Uterus (tissue), 4 donors: ENCODE measurements around the gene NAP1L2. TPM values are rescaled to one million over a fixed set of nuclear protein-coding genes. Genes with fewer than 3 reads are reported as not detected.
A peak's percentile ranks its signal among the peaks of the same experiment; 100 is the strongest.

Experiments
- DNase-seq, 2 donors: peaks; one replicate each; pipeline ENCODE4 v3.0.0-alpha.2; 2019 to 2020
- H3K27ac ChIP-seq, 2 donors: fragments of 200-600 bp; sonication (generic); 1 replicate in 1 of 2; 2 replicates in 1 of 2; pipeline ENCODE4 v1.5.1; 2016 to 2018
- H3K27me3 ChIP-seq, 2 donors: fragments of 200-600 bp; sonication (generic); one replicate each; pipeline ENCODE4 v1.5.1; 2018 to 2019; ENCODE audit warnings: control low read depth in 1 of 2
- H3K36me3 ChIP-seq, 2 donors: fragments of 200-600 bp; sonication (generic); one replicate each; pipeline ENCODE4 v1.5.1; 2019; ENCODE audit warnings: control low read depth in 1 of 2
- H3K4me1 ChIP-seq, 2 donors: fragments of 200-600 bp; sonication (generic); one replicate each; pipeline ENCODE4 v1.5.1; 2018 to 2019; ENCODE audit warnings: control low read depth in 1 of 2
- H3K4me3 ChIP-seq, 2 donors: fragments of 200-600 bp; sonication (generic); 1 replicate in 1 of 2; 2 replicates in 1 of 2; pipeline ENCODE4 v1.5.1; 2018 to 2019; ENCODE audit warnings: mild to moderate bottlenecking in 1 of 2
- H3K9me3 ChIP-seq, 2 donors: fragments of 200-600 bp; sonication (generic); one replicate each; pipeline ENCODE4 v1.5.1; 2019; ENCODE audit warnings: control low read depth in 1 of 2
- POLR2A ChIP-seq, 2 donors: fragments of 450-650 bp; IDR thresholded peaks; one replicate each; pipeline ENCODE4 v1.6.1; 2016; ENCODE audit warnings: antibody characterized with exemption in 2 of 2, mild to moderate bottlenecking in 1 of 2, moderate library complexity in 1 of 2
- intact Hi-C: fragments of 100-400 bp; cut with DNase I; formaldehyde crosslinking; loops from one replicate; pipeline ENCODE4 v1.15.1; 2023; ENCODE audit warnings: low total_unique reads
- total RNA-seq, 4 donors: library from RNA; depleted of rRNA in 3 of 4; stranded (reverse); fragments of >200 nt in 3 of 4; gene quantifications; one replicate each; pipeline versions ENCODE4 v1.1.0 to v1.2.4, GENCODE V29; 2014 to 2023
- TF ChIP-seq, protein P1 (sequence below), 4 experiments: fragments of 200-600 bp in 2 of 4; fragments of 450-650 bp in 2 of 4; sonication (generic) in 2 of 4; IDR thresholded peaks; one replicate each; pipeline ENCODE4 v1.5.1; 2016 to 2019; ENCODE audit warnings: antibody characterized with exemption in 4 of 4, mild to moderate bottlenecking in 2 of 4, moderate library complexity in 1 of 4
- donor health status: DM: yes; HTN: yes; CAD: no.

The NAP1L2 gene, protein sequence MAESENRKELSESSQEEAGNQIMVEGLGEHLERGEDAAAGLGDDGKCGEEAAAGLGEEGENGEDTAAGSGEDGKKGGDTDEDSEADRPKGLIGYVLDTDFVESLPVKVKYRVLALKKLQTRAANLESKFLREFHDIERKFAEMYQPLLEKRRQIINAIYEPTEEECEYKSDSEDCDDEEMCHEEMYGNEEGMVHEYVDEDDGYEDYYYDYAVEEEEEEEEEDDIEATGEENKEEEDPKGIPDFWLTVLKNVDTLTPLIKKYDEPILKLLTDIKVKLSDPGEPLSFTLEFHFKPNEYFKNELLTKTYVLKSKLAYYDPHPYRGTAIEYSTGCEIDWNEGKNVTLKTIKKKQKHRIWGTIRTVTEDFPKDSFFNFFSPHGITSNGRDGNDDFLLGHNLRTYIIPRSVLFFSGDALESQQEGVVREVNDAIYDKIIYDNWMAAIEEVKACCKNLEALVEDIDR
- total RNA-seq = 10 to 100 TPM in 3 of 4 donors, 1 to 10 TPM in 1; 9.3 to 14.6 (median 12.4) TPM

DNA sequence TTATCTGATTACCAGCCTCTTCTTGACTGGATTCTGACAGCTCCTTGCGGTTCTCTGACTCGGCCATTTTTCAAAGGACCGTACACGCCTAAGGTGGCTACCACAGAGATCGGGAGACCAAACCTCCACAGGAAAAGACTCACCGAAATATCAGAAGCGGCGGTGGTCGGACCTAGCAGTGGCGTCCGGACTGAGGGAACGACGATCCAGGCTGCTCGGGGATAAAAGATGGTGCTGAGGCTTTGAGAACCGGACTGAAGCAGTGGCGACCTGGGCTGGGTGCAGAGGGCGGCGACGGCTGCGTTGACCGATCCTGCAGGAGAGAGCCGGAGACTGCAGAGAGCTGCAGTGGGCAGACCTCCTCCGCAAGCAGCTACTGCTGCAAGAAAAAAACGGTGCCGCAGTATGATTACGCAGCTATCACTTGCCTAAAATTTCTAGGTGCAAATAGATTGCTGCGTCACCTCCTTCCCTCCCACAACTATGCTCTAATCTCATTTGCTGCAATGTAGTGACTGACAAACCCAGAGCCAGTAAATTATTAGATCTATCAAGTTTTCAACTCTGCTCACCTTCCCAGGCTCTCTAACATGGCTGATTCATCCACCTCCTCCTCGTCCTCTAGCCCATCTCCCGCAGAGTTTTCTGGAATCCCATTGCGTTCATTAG, at the start of gene NAP1L2:
Gene NAP1L2 (minus strand): TSS at position 426 of the 669 bp plus-strand sequence. CDS start 359 bp downstream, at position 67.
- intact Hi-C loops = no loop called here
- Histone ChIP-seq H3K27me3 (no peaks in the 10 kb centered on the region), H3K4me3 (peak within 1 kb of the TSS; percentile 24 to 39), H3K4me1 (no peaks in the 10 kb centered on the region), H3K36me3 (no peaks in the 10 kb centered on the region), H3K9me3 (no peaks in the 10 kb centered on the region), H3K27ac (peak within 1 kb of the TSS; percentile 36 to 74)
- peak; percentile 41 to 45 for DNase-seq
- TF ChIP-seq, protein P1, sequence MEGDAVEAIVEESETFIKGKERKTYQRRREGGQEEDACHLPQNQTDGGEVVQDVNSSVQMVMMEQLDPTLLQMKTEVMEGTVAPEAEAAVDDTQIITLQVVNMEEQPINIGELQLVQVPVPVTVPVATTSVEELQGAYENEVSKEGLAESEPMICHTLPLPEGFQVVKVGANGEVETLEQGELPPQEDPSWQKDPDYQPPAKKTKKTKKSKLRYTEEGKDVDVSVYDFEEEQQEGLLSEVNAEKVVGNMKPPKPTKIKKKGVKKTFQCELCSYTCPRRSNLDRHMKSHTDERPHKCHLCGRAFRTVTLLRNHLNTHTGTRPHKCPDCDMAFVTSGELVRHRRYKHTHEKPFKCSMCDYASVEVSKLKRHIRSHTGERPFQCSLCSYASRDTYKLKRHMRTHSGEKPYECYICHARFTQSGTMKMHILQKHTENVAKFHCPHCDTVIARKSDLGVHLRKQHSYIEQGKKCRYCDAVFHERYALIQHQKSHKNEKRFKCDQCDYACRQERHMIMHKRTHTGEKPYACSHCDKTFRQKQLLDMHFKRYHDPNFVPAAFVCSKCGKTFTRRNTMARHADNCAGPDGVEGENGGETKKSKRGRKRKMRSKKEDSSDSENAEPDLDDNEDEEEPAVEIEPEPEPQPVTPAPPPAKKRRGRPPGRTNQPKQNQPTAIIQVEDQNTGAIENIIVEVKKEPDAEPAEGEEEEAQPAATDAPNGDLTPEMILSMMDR (IDR thresholded peaks at IDR 0.05) = no peak
- peak; percentile 27 to 57 for TF ChIP-seq POLR2A (IDR thresholded peaks at IDR 0.05)

DNA sequence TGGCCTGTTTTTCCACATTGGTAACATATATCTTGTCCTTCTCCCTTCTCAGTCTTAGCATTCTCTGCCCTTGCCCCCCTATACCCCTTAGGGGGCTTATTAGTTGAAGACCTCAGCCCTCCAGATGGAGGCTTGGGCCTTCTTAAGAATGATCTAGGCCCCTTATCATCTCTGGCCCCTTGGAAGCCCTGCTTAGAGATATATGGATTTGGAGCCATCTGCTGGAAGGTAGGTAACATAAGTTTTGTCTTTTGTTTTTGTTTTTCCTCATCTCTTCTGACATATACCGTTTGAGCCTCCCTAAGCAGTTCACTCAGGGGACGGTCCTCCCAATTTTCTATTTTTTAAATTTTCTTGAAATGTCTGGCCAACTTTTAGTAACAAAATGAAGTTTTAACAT, 48.3 kb upstream of the NAP1L2 start:
- Histone ChIP-seq H3K4me1 (no peaks in the 10 kb centered on the region), H3K27ac (no peak overlapping the region), H3K4me3 (no peak overlapping the region), H3K9me3 (no peaks in the 10 kb centered on the region), H3K27me3 (peaks cover 0 to 5% of the 10 kb centered on the region in 2 donors), H3K36me3 (no peaks in the 10 kb centered on the region)
- no peak for DNase-seq
- TF ChIP-seq, protein P1 (IDR thresholded peaks at IDR 0.05) = no peak
- no peak for TF ChIP-seq POLR2A (IDR thresholded peaks at IDR 0.05)
- intact Hi-C loops = no loop called here

DNA sequence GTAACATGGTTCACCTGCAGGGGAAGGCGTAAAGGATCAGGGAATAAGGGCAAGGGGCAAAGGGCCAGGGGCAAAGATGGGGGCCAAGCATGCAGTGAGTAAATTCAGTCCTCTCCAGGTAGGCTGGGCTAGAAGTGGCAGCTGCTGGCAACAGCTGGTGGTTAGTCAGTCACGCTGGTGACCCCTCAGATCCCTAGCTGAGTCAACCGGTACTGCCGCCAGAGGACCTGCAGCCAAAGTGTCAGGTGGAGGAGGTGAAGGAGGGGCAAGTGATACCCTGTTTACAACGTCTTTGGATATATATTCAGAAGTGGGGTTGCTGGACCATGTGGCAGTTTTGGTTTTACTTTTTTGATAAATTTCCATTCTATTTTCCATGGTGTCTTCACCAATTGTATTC, 24.6 kb upstream of the NAP1L2 start:
- Histone ChIP-seq H3K27ac (no peak overlapping the region), H3K4me3 (no peak overlapping the region), H3K36me3 (no peaks in the 10 kb centered on the region), H3K27me3 (no peaks in the 10 kb centered on the region), H3K4me1 (no peaks in the 10 kb centered on the region), H3K9me3 (no peaks in the 10 kb centered on the region)
- TF ChIP-seq POLR2A (IDR thresholded peaks at IDR 0.05) = no peak
- TF ChIP-seq, protein P1 (IDR thresholded peaks at IDR 0.05) = no peak
- no peak for DNase-seq
- intact Hi-C loops = no loop called here

- no peaks in the 10 kb centered on the region for H3K4me1 ChIP-seq
- no peak overlapping the region for H3K4me3 ChIP-seq
- H3K27me3 ChIP-seq = no peaks in the 10 kb centered on the region
- TF ChIP-seq, protein P1 (IDR thresholded peaks at IDR 0.05) = no peak
- TF ChIP-seq POLR2A (IDR thresholded peaks at IDR 0.05) = no peak
- no peaks in the 10 kb centered on the region for H3K9me3 ChIP-seq
- no peaks in the 10 kb centered on the region for H3K36me3 ChIP-seq
- no peak for DNase-seq
- intact Hi-C loops = no loop called here
- no peak overlapping the region for H3K27ac ChIP-seq
These were observed 3.0 kb upstream of the NAP1L2 start for GRCh38 chrX:73217621-73218020.

DNA sequence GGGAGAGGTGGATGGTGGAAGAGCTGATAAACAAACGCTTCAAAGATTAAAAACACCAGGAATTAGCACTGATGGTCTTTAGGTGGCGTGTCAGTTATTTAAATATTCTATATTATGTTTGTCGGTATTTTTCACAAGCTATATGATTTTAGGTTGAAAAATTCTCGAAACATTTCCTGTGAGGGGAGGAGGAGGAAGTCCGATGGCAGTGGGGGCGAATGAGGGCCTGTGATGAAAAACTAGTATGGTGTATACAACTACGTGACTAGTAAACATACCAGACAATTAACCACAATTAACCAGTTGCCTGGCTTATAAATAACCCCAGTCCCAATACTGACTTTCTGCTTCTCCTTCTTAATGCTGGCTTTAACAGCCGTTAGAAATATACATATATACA, 595 bp upstream of the NAP1L2 start:
- H3K4me3 ChIP-seq = peak overlapping the region; percentile 24 to 39
- TF ChIP-seq POLR2A (IDR thresholded peaks at IDR 0.05) = no peak
- peak overlapping the region; percentile 36 to 74 for H3K27ac ChIP-seq
- H3K27me3 ChIP-seq = no peaks in the 10 kb centered on the region
- DNase-seq = no peak
- H3K9me3 ChIP-seq = no peaks in the 10 kb centered on the region
- H3K36me3 ChIP-seq = no peaks in the 10 kb centered on the region
- intact Hi-C loops = no loop called here
- no peaks in the 10 kb centered on the region for H3K4me1 ChIP-seq
